Heart right ventricle (tissue), 16 donors: ENCODE measurements around the gene TMPRSS6. TPM values are rescaled to one million over a fixed set of nuclear protein-coding genes. Genes with fewer than 3 reads are reported as not detected.

Experiments
- ATAC-seq, 8 donors: fragments of 200-7000 bp; cut with Tn5 transposase; one replicate each; pipeline ENCODE4 v1.9.1; 2020; ENCODE audit warnings: mild to moderate bottlenecking in 8 of 8, moderate library complexity in 8 of 8, moderate number of reproducible peaks in 1 of 8
- DNase-seq, 2 donors: peaks; one replicate each; pipeline ENCODE4 v3.0.0-alpha.2; 2020
- H3K27ac ChIP-seq, 10 donors: fragments of 200-600 bp; sonication (generic) in 2 of 10; one replicate each; pipeline versions ENCODE4 v1.5.0 to v1.8.0; 2020 to 2022; ENCODE audit warnings: mild to moderate bottlenecking in 3 of 10
- H3K27me3 ChIP-seq, 7 donors: fragments of 200-600 bp; one replicate each; pipeline ENCODE4 v1.8.0; 2021 to 2022; ENCODE audit warnings: mild to moderate bottlenecking in 2 of 7
- H3K36me3 ChIP-seq, 9 donors: fragments of 200-600 bp; sonication (generic) in 1 of 9; one replicate each; pipeline versions ENCODE4 v1.5.0 to v1.8.0; 2020 to 2022; ENCODE audit warnings: mild to moderate bottlenecking in 2 of 9
- H3K4me1 ChIP-seq, 9 donors: fragments of 200-600 bp; sonication (generic) in 1 of 9; one replicate each; pipeline versions ENCODE4 v1.5.0 to v1.8.0; 2020 to 2022; ENCODE audit warnings: mild to moderate bottlenecking in 4 of 9
- H3K4me3 ChIP-seq, 10 donors: fragments of 200-600 bp; sonication (generic) in 2 of 10; one replicate each; pipeline versions ENCODE4 v1.5.0 to v1.8.0; 2020 to 2022; ENCODE audit warnings: mild to moderate bottlenecking in 7 of 10, moderate library complexity in 2 of 10
- H3K9me3 ChIP-seq, 11 donors: fragments of 200-600 bp in 10 of 11; sonication (generic) in 2 of 11; one replicate each; pipeline versions ENCODE4 v1.5.0 to v1.8.0; 2013 to 2022; ENCODE audit warnings: mild to moderate bottlenecking in 2 of 11, control low read depth in 1 of 11, moderate library complexity in 1 of 11
- CTCF ChIP-seq, 9 donors: fragments of 200-600 bp; sonication (generic) in 2 of 9; IDR thresholded peaks; one replicate each; pipeline versions ENCODE4 v1.5.0 to v1.8.0; 2021 to 2022; ENCODE audit warnings: antibody characterized with exemption in 9 of 9, mild to moderate bottlenecking in 5 of 9, moderate library complexity in 1 of 9
- WGBS, 2 donors: extraction: QIAGEN DNeasy Blood & Tissue Kit; methylation state at CpG; one replicate each; pipeline ENCODE4 v1.1.7; 2013; ENCODE audit warnings: inconsistent platforms in 1 of 2; 5-methylcytosine and 5-hydroxymethylcytosine counted together
- intact Hi-C, 10 donors: fragments of 100-400 bp; cut with DNase I; formaldehyde crosslinking; loops; one replicate each; pipeline versions ENCODE4 v1.11.1 to v1.14.2; 2022
- polyA plus RNA-seq, 2 donors: library from polyadenylated mRNA; stranded (reverse); fragments of 200-250 nt; gene quantifications; one replicate each; pipeline ENCODE4 v1.2.3, GENCODE V29; 2013
- total RNA-seq, 10 donors: library from RNA; stranded (reverse); fragmentation: NEBNext Ultra II Directional in 3 of 10; extraction: Animal tissue kit (Norgen Biotek cat#: 25700) in 3 of 10; gene quantifications; one replicate each; pipeline versions ENCODE4 v1.2.1 to v1.2.4, GENCODE V29; 2021 to 2023
- donor health status: Arrhythmogenic right ventricular cardiomyopathy.
- donor health status: ischemic (EF 13 %, LVEDD 7.1; RV severe dilation, severe dysfunction).
- donor health status: healthy with polysubstance abuse.
- donor health status: DM: no; HTN: yes; CAD: no.
- donor health status: DM: no; HTN: no; CAD: no.
- donor health status: ischemic (EF 25% LVEDD 6.9; RV normal size, moderate dysfunction).
- donor health status: ischemic (EF 25% LVEDD 5.7; RV mildly dilated, moderate dysfunction).
- donor health status: healthy.
- donor health status: DM: yes; HTN: yes; CAD: no.
- donor health status: Ischemic cardiomyopathy.
- donor health status: ischemic (EF 35%, LVEDD 5.7; RV mildly dilated, moderate dysfunction).
- donor health status: nonischemic (EF 11% LVEDD 7.7; RV severe dilation, severe dysfunction).
- donor health status: DM: yes; HTN: yes; CAD: no.
- donor health status: PGD.
- donor health status: ischemic (EF 29% LVEDD 5.4; RV normal size, mild dysfunction).
- donor health status: nonischemic (EF 23%, LVEDD 6.1; RV moderate dilation, normal function).

Gene TMPRSS6
- total and polyA plus RNA-seq, 12 donors, result not detected

GRCh38 chr22:37033605-37034430, 75.7 kb downstream of the TMPRSS6 start:
- 88 to 89% methylated on average over 23 of the region's 23 CpGs for WGBS, 2 donors
- DNase-seq, result no peak

GRCh38 chr22:37032535-37033460, 76.7 kb downstream of the TMPRSS6 start:
- Histone ChIP-seq H3K27me3 (peaks cover 0 to 20% (median 14%) of the 10 kb centered on the region in 7 donors), H3K27ac (no peak overlapping the region), H3K4me3 (no peak overlapping the region), H3K9me3 (no peaks in the 10 kb centered on the region), H3K36me3 (peaks cover 0 to 33% (median 0%) of the 10 kb centered on the region in 9 donors), H3K4me1 (peaks cover 0 to 9% (median 0%) of the 10 kb centered on the region in 9 donors)
- WGBS, 2 donors, result 62 to 69% methylated on average over 18 of the region's 18 CpGs
- no peak for TF ChIP-seq CTCF (IDR thresholded peaks at IDR 0.05)
- intact Hi-C loops, result loop anchor here in 1 of 10 donors (10.0 kb wide), 1 partner anchor 248 kb away; no protein-coding TSS in a partner anchor
- DNase-seq (no peak), ATAC-seq (peak in 3 of 8 donors; percentile 14 to 65 (median 36))

More at GRCh38 chr22:37033605-37034430, 75.7 kb downstream of the TMPRSS6 start:
- intact Hi-C loops, result loop anchor here in 1 of 10 donors (10.0 kb wide), 1 partner anchor 249 kb away; no protein-coding TSS in a partner anchor
- Histone ChIP-seq H3K4me3 (no peak overlapping the region), H3K27me3 (peaks cover 0 to 30% (median 20%) of the 10 kb centered on the region in 7 donors), H3K36me3 (peaks cover 0 to 23% (median 0%) of the 10 kb centered on the region in 9 donors), H3K9me3 (no peaks in the 10 kb centered on the region), H3K27ac (no peak overlapping the region), H3K4me1 (peaks cover 0 to 9% (median 0%) of the 10 kb centered on the region in 9 donors)
- ATAC-seq, result no peak
- no peak for TF ChIP-seq CTCF (IDR thresholded peaks at IDR 0.05)

- intact Hi-C loops, result loop anchor here in 1 of 10 donors (10.0 kb wide), 1 partner anchor 247 kb away; no protein-coding TSS in a partner anchor
- H3K4me3 ChIP-seq, result no peak overlapping the region
- DNase-seq (no peak), ATAC-seq (no peak)
- no peaks in the 10 kb centered on the region for H3K9me3 ChIP-seq
- TF ChIP-seq CTCF (IDR thresholded peaks at IDR 0.05), result no peak
- peaks cover 0 to 9% (median 0%) of the 10 kb centered on the region in 9 donors for H3K4me1 ChIP-seq
- H3K36me3 ChIP-seq, result peaks cover 0 to 40% (median 5%) of the 10 kb centered on the region in 9 donors
- H3K27ac ChIP-seq, result no peak overlapping the region
- H3K27me3 ChIP-seq, result peaks cover 0 to 13% (median 8%) of the 10 kb centered on the region in 7 donors
- 72 to 78% methylated on average over 2 of the region's 2 CpGs for WGBS, 2 donors
These were observed 77.4 kb downstream of the TMPRSS6 start for GRCh38 chr22:37032134-37032534.
